HG03442 (cell line): ENCODE measurements around the gene GNAS-AS1.

ENCODE experiments used
- ATAC-seq: cut with Tn5 transposase; IDR thresholded peaks from one replicate; pipeline ENCODE4 v1.9.1; 2021; ENCODE audit warnings: mild to moderate bottlenecking, moderate library complexity; ENCODE audit not compliant: unreplicated experiment

Gene GNAS-AS1

DNA sequence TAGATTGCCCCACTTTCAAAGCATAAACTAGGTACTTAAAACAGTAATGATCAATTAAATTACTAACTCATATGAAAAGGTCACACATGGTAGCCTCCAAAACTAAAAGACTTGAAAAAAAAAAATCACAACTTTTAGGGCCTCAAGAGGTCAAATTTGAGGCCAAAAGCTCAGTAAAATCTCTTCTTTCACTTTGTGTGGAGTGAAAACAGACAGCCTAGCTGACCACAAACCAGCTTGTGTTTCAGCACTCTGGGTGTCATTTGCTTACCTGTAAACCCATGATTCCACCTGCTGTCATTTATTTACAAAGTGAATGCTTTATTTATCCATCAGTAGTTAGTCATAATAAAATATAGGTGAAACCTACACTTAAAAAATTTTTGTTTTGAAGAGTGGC, 35.8 kb upstream of the GNAS-AS1 start:
- no peak for ATAC-seq

DNA sequence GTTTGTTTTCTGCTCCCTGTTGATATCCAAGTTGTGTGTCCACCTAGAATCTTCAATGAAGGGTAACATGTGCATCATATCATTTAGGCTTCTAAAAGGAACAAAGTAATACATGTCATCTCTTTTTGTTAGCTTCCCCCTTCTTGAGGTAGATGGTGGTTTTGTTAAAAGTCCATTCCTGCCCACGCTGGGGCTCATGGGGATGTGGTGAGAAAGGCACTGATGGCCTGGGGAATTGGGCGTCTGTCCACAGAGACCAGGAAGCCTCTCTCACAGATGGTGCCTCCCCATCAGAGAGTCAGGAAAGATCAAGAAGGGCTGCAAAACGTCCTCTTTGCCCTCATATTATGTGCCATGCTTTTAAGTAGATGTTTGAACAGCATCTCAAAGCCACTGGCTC, 34.3 kb upstream of the GNAS-AS1 start:
- no peak for ATAC-seq

DNA sequence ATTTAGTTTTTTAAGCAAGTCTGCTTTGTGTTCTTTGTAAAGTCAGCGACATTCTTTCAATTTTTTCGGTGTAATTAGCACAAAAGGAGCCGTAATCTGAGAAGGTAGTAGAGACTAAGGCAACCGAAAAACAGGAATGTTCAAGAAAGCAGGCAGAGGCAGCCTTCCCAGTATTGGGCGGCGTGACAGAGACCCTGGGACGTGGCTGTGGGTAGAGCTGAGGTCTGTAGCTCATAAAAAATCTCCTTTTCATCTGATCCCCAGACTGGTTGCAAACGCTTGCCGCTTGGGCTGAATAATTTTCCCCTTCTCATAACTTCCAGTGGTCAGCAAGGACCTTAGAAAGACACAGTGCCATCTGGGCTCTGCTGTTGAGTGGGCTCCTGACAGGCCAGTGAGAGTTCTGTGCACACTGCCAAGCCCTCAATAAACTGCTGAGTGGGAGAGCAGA, 32.6 kb upstream of the GNAS-AS1 start:
- ATAC-seq = no peak

DNA sequence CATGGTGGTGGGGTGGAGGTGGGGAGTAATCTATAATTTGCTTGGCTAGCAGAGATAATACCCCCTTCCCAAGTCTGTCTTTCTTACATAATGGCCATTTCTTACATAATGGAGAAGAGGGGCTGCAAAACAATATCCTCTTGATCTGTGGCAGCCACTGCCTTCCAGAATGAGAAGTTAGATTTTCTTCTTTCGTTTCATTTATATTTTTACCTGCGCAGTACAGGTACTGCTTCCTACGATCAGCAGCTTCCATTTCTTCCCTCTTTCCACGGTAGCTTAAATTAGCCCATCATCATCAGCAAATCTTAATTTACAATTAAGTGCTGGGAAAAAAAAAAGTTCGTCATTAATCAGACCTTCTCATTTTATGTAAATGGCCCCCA, 32.0 kb upstream of the GNAS-AS1 start:
- ATAC-seq = no peak

DNA sequence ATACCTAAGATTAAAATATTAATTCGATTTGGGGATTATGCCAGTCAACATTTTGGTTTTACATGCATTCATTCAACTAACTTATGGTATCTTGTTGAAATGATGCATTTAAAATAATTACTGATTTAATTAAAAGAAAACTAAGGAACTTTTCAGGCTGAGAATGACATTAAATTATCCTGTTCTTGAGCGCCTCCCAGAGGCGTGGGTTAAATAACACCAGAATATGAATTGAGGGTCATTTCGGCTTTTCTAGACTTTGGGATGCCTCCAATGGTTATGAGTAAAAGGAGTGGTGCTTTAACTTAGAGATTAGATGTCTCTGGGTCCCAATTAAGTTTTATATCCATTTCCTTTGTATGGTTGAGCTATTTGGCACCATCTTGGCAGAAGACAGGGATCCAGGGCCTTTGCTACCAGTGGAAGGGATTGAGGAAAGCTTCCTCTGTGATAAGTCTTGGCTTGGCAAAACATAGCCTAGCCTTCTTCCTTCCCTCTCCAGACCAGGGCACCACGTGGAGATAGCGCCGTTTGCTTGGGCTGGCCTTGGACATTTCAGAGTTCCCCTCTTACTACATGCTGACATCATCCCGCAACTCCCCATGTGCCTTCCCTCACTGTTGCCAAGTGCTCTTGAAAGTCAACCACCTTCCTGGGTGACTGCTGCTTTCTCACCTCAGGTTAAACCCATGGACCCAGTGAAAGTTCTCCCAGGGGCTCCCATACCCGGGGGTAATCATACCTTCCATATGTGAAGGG, 30.5 kb upstream of the GNAS-AS1 start:
- ATAC-seq = no peak

DNA sequence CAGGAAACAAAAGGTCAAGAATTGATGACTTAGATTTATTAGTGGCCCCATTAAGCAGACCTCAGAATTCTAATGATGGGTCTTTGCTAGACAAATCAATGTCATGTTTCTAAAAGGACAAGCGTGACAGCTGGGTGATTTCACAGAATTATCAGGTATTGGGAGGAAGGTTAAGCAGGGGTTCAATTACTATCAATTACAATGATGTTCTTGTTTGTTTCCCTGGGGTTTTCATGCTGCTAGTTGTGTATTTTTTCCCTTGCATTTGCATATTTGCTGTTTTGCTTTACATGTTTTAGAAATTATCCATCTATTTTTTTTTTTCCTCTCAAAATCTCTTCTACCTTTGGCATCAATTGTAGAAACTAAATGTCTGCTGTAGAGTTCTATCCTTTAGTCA, 29.7 kb upstream of the GNAS-AS1 start:
- ATAC-seq = no peak

DNA sequence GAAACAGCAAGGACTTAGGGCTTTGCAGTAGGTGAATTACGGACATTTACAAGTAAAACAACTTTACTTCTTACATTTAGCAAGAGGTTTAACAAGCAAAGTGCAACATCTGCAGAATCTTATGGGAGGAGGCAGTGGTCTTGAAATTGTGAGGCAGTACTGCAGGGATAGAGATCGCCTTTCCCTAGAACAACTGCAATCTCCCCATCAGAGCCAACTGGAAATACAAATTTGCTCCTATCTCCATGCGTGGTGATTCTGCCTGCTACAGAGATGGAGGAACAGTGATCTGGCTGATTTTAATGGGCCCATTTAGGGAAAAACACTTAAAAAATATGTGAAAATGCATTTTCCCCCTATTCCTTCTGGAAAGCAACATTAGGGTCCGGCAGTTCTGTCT, 27.7 kb upstream of the GNAS-AS1 start:
- ATAC-seq = no peak

DNA sequence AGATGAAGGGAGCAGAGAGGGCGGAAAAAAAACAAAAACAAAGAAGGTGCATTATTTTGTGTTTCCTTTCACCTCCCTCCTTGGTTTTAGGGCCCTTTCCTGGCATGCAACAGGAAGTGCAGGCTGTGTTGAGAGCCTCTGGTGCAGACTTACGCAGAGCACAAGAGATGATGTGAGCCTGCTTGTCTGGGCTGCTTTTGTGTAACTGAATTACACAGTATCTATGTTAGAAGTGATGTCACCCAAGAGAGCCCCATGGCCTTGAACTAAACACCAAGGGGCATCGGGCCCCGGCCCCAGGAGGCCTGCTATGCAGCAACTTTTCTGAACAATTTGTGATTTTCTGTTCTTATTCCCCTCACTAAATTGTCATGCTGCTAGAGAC, 27.3 kb upstream of the GNAS-AS1 start:
- no peak for ATAC-seq

DNA sequence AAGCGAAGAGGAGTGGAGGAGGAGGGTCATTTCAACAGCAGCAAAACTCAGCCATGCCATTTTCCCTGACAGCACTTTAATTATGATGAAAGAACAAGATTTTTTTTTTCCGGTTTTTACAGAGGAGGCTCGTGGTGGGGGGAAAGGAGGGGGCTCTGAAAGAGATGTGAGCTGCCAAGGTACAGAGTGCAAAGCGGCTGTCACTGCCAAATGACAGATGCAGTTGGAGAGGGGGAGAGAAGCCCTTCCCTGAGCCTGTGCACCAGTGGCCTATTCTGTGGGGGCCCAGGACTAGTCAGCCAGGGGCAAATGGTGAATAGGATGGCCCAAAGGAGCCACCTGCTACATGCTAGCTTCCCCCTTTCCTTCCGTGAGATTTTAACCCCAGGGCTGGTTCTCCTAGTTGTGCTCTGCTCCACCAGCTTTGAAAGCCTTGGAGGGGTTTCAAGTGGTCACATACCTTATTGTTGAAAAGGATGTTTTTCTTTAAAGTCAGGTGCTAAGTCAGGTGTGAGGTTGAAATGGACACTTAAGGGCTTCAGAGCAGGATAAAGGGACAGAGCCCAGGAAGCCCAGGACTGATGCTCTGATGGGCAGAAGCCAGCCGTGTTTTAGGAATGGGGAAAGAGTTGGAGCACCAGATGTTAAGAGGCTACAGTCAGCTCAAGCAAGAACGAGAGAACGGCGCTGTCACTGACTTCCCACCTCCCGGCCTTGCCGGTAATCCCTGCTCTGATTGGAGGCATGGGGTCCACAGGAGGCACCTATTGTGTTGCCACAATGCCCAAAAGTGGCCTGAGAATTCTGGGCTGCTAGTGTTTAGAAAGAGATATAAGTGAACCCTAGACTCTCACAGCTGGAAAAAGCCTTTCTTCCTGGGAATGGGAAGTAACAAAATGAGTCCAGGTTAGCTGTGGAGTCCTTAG, 26.6 kb upstream of the GNAS-AS1 start:
- ATAC-seq = no peak

DNA sequence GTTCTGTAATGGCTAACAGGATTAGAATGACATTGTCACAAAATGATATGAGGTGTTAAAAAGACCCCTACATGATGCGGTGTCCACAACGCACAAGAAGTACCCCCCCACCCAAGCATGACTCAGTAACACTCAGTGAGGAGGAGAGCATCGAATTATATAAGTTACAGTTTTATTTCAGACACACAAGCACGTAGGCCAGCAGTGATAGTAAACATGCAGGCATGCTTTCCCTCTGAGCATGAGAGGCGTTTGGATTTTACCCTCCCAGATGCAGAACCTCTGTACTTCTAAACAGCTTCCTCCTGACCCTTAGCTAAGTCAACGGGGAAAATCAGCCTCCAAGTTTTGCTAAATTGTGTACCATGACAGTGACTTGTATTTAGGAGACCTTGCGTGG, 25.7 kb upstream of the GNAS-AS1 start:
- no peak for ATAC-seq

DNA sequence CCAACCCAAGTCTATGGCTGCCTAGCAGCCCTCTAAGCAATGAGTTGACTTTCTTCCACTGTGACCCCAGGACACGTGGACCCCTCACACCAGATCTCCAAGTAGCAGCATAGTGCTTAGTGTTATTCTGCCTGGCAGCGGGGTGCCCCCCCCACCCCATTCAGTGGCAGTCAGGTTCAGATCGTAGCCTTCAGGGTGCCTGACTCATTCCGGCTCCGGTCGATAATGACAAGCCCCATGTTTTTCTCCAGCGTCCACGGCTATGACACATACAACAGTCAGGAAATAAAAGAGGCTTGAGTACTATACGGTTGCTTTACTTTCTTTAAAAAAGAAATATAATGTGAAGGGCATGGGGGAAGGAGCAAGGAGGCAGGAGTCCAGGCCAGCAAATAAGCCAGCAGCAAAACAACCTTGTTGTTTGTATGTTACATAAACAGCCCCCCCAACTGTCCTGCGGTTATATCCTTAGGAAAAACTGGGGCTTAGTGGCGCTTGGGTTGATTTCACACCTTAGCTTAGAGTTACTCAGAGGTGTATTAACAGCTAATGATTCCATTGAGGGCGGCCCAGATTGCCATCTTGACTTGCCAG, 24.9 kb upstream of the GNAS-AS1 start:
- ATAC-seq = no peak

DNA sequence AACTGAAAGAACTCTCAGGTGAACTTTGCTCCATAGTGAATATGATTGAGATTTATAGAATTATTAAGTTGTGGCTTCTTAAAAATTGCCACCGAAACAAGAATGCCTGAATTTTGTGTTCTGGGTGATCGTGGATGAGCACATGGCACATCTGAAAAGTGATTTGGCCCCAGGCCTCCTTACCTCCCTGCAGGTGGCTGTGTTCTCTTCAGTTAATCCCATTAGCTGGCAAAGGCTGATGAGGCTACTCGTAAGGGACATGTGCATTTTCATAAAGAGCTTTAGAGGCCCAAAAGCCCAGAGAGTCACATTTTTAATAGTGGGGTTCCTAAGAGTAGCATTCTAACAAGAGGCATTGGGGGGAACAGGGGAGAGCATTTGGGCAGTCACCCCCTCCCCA, 24.4 kb upstream of the GNAS-AS1 start:
- ATAC-seq = no peak

DNA sequence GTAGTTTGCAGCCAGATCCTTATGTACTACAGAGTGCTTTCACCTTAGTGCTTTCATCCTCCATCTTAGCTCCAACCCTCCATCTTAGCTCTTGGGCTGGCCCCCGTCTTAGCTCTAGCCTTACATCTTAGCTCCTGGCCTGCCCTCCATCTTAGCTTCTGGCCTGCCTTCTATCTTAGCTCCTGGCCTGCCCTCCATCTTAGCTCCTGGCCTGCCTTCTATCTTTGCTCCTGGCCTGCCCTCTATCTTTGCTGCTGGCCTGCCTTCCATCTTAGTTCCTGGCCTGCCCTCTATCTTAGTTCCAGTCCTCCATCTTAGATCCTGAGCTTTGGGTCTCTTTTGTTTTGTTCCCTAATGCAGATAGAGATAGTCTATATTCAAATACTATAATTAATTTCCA, 23.8 kb upstream of the GNAS-AS1 start:
- ATAC-seq = no peak

DNA sequence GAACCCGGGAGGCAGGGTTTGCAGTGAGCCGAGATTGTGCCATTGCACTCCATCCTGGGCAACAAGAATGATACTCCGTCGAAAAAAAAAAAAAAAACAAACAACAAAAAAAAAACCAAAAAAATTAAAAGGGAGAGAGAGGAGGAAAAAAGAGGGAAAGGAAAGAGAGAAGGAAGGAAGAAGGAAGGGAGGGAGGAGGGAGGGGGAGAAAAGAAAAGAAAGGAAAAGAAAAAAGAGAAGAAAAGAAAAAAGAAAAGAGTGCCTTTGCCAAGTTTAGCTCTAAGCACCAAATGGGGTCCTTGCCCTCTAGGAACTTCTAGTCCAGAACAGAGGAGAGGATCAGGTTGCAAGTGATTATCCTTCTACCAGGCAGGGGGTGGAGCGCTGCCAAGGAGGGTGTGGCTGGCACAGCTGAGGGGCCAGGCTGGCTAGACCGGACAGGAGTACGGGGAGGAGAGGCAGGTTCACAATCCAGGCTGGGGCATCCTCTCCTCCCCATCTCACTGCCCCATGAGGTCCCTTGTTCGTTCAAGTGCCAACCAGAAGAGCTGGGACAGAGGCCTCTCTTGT, 20.9 kb upstream of the GNAS-AS1 start:
- no peak for ATAC-seq

DNA sequence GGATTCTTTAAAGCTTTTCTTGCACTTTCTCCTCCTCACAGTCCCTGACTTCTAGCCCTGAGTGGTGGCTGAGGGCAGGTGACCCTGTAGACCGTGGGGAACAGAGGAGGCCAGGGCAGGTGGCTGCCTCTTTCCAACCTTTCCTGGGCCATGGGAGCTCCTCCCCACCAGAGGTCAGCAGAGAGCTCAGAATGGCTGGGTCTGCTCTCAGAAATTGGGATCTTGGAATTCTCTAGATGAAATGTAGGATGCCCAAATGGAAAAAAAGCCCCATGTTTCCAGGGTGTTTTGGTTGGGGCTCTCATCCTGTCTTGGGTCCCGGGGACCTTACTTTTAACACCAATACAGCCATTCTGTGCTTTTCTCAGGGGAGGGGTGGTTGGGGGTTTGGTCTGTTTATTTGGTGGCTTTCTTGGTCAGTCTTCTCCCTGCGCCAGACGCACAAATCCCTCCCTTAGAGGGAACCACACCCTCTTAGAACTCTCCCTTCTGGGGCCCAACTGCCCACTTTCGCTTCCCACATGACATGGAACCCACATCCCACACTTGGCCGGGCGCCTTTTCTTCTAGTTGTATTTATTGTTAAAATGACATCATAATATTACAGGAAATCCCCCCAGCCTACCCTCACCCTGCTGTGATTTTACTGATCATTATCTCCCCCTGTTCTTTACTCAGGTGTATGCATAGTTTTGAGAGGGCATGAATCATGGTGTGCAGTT, 19.8 kb upstream of the GNAS-AS1 start:
- ATAC-seq = no peak

DNA sequence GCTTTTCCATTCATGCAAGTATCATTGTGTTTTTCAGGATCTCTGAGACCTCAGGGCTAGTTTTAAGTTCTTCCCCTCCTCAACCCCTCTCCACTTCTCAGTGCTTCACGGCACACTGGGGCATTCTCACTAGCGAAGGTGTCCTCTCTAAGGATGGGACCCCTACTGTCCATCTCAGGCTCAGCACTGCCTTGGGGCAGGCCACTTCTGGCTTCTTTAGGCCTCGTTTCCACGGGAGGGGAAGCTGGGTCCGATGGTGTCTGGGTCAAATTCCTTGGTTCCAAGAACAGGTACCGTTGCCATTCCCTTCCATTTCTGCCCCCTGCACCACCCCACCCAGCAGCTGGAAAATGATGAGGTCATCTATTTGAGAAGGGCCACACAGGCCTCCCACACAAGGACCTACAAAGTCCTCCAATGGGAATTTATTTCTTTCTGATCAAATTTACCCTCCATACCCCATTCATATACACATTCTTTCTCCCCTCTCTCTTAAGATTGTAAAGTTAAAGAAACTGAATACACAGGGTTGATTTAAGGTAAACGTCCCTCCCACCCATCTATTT, 19.0 kb upstream of the GNAS-AS1 start:
- ATAC-seq = no peak

DNA sequence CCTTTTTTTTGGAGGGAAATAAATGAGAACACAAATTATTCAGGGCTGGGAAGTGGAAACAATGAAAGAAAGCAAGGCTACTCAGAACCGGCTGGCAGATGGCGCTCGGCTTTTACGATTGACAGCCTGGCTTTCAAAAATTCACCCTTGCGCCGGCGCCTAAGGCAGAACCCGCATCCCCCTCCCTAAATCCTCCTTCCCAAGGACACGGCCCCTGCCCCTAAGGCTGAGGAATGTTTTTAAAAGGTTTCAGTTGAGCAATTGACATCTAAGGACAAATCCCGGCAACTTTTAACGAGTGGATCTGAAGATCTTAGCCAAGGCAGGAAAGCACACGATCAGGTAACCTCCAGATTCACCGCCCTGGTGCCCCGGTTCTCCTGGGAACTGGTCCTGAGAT, 18.1 kb upstream of the GNAS-AS1 start:
- no peak for ATAC-seq

DNA sequence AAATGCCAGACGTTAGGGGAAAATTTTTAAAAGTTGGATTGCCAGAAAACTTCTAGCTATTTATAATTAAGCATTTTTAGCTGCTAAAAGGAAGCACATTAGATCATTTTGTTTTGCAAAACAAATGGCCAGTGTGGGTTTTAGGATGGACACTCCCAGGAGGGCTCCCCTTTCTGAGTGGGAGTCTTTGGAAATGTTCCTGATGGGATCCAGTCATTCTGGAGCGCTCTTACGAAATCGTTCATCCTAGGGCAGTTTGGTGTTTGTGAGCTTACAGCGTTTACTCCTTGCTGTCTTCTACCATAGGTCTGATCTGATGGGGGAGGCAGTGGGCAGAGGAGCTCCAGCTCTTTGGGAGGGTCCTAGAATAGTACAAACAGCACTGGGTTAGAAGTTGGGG, 16.5 kb upstream of the GNAS-AS1 start:
- no peak for ATAC-seq

DNA sequence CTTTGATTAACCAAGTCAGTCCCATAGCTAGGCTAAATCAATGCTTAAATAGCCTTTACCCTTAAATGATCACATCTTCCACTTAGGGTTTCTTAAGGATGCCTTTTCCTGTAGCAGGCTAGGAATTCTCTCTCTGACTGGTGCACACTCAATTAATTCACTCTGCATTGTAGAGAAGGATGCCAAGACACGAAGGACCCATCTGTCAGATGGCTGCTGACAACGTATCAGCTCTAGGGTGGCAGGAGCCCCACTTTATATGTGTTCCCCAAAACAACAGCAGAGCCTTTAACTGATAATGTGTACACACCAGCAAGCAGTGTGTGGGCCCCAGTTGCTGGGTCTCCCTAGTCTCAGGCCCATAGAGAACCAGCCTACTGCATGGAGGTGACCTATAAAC, 15.1 kb upstream of the GNAS-AS1 start:
- no peak for ATAC-seq

DNA sequence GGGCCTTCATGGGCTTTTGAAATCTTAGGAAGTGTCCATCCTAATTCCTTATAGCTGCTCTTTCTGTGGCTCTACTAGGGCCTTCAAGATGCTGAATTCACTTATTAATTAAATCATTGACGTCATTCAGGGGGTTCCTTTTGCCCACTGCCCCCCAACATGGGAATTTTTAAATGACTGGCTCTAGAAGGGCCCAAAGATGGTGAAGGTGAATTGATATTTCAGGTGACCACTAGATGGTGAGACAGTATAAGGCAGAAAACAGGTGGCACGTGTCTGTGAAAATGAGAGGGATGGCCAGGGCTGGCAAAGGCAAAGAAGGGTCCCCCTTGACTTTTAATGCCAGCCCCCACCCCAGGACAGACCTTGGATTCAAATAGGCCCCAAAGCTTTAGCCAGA, 13.6 kb upstream of the GNAS-AS1 start:
- ATAC-seq = no peak
